Neural cell (in vitro differentiated cells): Measurements from ENCODE around the gene TMEM255B.

Source experiments
- CTCF ChIP-seq: fragments of 450-650 bp; IDR thresholded peaks from 2 replicates; pipeline ENCODE4 v1.5.1; 2014; ENCODE audit warnings: antibody characterized with exemption, mild to moderate bottlenecking, moderate library complexity; ENCODE audit not compliant: poor library complexity, severe bottlenecking
- EZH2 ChIP-seq: fragments of 200-600, 300-800 bp; shearing (Covaris generic), sonication (generic); IDR thresholded peaks from 2 replicates; pipeline ENCODE4 v1.6.1; 2014; ENCODE audit warnings: antibody characterized with exemption, low read length, borderline replicate concordance, mild to moderate bottlenecking; ENCODE audit not compliant: insufficient read depth, poor library complexity, severe bottlenecking

GRCh38 chr13:113740286-113740556 is 18.8 kb upstream of the TMEM255B start:
- TF ChIP-seq CTCF: no peak
- TF ChIP-seq EZH2: no peak
